NCI-H2196 treated with DMSO at 0.1 percent for 48 hours (cell line): ENCODE results near the gene KRTAP10-12.
"Not testable (repeated sequence)": the region's sequence is repeated elsewhere in the genome, so short reads cannot be mapped to it uniquely, and the experiment has no call there.

ENCODE experiments used
- DNase-seq: peaks from one replicate; lab custom pipeline; 2025; ENCODE audit not compliant: unreplicated experiment; lab: John Stamatoyannopoulos, UW

KRTAP10-12 gene

DNA sequence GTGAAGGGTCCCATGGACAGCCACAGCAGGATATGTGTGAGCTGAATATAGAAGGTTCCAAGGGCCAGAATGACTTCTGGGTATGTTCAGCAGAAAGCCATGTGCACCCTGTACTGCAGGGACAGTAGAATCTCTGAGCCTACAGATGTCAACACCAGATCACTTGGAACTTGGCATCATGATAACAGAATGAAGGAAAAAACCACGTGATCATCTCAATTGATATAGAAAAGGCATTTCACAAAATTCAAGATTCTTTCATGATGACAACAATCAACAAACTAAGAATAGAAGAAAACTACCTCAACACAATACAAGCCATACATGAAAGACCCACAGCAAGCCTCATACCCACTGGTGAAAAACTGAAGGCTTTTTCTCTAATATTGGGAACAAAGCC lies 29.4 kb upstream of the KRTAP10-12 start:
- no peak for DNase-seq

DNA sequence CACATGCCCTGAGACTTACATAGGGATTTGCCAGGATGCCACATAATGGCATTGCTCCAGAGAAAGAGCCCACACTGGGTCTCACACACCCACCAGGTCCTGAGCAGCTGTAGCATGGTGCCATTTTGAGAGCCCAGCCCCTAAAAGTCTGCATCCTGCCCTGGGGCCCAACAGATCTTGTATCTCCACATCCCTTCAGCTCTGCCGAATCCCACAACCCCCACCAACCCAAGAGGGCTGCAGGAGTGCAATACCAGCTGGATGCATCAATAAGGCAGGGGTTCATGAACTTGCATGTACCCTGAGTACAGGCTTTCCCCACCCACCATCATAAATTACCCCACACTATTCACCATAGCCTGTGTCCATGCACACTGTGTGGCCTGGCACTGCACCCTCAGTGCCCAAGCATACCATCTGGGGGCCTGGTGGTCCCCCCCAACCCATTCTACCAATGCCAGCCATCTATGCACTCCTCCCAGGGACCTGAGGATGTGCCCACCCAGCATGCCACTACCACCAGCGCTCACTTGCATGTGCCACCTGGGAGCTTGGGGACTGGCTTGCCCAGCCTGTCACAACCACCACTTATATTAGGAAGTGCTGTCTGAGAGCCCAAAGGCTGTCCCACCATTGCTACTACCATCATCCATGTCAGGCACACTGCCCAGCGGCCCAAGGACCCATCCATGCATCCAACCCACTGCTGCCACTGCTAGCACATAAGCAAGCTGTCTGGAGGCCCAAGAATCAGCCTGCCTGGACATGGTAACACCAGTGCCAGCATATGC lies 26.1 kb upstream of the KRTAP10-12 start:
- no peak for DNase-seq

DNA sequence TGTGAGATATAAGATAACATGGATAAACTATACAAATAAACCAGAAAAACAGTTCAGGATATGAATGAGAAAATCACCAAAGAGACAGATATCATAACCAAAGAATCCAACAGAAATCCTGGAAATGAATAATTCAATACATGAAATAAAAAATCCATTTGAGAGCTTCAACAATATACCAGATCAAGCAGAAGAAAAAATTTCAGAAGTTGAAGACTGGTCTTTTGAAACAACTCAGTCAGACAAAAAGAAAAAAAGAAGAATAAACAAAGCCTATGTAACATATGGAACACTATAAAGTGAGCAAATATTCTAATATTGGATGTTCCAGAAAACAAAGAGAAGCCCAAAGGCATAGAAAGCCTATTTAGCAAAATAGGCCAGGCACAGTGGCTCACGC lies 25.1 kb upstream of the KRTAP10-12 start:
- no peak for DNase-seq

DNA sequence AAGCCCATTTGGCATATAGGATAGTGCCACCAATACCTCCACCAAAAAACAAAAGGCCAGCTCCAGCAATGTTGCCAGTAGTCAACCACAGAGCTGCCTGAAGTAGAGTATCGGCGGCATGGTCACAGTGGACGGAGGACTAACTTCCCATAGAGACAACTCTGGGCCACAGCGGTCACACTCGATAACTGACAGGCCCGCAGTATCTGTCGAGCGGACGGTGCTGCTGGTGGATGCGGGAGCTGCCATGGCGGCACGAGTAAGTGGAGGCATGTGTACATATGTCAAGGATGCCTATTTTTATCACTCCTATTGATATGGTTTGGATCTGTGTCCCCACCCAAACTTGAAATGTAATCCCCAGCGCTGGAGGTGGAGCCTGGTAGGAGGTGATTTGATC lies 19.1 kb upstream of the KRTAP10-12 start:
- no peak for DNase-seq

DNA sequence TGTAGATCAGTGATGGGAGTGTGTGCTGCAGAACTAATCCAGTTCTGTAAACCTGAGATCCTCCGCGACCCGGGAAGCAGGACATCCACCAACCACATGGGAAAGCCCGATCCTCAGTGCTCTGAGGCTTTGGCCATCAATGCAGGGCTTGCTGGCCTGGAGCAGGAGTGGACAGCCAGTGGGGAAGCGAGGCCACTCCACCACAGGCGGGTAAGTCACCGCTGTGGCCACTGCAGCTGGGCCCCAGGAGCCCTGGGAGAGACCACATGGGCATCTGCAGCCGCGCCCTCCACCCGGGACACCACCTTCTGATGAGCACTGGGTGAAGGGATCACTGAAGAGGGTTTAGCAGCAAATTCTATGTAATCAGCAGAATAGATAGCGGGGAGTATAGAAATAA lies 15.8 kb upstream of the KRTAP10-12 start:
- no peak for DNase-seq

DNA sequence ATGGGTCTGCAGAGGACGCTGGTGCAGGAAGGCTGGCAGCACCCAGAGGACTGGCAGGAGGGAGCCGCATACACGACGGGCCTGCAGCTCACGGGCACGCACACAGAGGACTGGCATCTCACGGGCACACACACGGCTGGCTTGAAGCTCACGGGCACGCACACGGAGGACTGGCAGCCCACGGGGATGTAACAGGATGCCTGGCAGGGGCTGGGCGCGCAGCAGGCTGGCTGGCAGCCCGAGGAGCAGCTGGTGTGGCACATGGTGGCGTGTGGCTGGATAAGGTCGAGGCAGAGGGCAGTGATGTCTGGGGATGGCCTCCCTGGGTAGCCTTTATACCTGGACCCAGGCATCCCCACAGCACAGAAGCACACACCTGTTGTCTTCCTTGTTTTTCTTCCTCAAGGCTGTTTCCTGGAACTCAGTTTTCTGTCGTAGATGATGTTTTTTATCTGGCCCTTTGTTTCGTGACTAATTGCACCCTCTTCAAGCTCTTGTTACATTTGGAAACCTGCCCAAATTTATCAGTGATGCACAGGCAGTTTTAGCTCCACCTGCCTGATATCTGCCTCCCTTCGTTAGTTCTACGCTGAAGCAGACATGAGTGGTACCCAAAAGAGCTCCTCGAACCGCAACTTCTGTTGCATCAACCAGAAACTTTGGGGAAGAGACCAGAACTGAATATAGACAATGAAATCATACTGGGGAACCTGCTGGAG lies 15.0 kb upstream of the KRTAP10-12 start, which contains the start of gene KRTAP12-1:
Gene KRTAP12-1, minus strand, starts transcription at position 303 of the 719 bp plus-strand sequence. Its CDS starts 40 bp downstream, at position 263.
- DNase-seq: peak; percentile 75

DNA sequence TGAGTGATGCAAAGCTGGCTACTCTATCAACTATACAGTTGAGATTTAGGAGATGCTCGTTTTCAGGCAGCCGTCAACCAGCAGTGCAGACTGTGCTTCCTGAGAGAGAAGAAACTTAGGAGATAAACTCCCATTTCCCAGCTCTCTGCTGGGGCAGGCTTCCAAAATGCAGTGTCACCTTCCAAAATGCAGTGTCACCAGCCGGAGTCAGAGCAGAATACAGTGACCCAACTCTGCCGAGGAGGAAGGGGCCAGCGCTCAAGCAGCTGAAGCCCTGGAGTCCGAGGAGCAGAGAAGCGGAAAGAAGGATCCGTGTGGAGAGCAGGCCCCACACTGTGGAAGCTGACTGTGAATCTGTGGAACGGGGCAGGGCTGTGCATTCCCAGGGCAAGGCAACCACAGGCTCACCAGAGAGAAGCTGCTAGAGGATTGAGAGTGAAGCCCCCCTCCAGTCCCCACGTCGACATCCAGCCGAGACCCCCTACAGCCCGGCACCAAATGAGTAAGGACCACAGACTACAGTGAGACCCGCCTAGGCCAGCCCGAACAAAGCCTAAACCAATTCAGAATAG lies 14.3 kb upstream of the KRTAP10-12 start:
- DNase-seq: no peak

DNA sequence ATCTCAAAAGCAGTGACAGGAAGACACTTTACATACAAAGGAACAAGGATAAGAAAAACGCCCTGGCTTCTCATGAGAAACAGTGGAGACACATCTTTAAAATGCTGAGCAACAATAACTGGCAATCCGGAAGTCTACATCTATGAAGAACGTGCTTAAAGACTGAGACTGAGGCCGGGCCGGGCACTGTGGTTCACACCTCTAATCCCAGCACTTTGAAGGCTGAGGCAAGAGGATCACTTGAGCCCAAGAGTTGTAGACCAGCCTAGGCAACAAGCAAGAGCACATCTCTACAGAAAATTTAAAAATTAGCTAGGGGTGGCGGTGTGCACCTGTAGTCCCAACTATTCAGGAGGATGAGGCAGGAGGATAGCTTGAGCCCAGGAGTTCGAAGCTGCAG lies 12.9 kb upstream of the KRTAP10-12 start:
- DNase-seq: no peak

DNA sequence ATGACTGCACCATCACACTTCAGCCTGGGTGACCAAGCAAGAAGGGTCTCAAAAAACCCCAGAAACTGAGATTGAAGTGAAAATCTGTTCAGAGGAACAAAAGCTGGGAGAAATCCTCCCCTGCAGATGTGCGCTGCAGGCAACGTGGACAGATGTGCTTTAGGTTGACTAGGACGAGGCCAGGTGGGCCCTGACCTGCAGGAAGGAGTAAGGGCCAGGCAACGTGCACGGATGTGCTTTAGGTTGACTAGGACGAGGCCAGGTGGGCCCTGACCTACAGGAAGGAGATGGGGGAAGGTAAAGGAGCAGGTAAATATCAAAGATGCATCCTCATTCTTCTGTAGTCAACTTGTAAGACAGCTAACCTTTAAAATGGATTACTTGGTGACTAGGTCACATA lies 12.5 kb upstream of the KRTAP10-12 start:
- no peak for DNase-seq

DNA sequence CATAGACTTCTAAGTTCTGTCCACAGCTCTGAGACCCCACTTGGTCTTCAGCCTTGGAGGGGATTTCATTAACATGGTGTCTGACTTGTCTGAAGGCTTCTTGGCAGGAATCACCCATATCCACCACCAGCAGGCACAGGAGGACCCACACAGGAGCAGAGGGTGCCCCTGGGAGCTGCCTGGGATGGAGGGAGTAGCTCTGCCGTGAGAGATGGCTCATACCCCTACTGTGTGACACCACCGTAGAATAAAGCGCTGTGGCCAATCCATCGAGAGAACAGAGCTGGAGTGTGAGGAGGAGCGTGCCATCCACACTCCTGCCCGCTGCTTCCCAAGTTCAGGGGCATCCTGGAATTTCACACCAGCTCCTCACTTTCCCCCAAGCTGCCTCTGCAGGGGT lies 11.9 kb upstream of the KRTAP10-12 start:
- DNase-seq: not testable (repeated sequence)

DNA sequence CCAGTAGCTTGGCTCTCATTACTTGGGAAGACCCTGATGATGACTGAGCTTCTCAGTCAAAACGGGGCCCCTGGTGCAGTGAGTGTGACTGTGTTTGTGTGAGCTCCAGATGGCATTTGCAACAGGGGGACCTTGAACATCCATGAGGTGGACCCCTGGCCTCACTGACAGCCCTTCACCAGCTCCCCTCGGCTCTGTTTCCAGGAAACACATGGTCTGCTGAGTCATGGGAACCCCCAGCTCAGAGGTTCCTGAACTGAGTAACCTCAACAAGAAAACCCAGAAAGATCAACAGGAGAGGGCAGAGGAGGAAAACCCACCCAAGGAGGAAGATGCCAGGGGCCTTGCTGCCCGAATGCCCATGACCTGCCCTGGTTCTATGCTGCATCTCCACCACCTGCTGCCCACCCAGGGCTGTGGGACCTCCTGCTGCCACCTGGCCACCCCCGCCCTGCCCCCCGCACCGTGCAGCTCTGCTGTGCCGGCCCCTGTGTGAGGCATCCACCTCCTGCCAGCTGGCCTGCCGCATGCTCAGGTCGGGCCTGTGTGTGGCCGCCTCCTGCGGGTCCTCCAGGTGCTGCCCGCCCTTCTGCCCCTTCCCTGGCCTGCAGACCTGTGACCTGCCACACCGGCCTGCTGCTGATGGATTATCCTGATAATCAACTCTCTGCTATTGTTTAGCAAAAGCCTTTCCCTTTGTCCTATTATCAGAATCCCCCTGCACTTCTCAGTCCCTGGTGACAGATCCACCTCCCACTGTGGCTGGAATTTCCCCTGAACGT lies 10.8 kb upstream of the KRTAP10-12 start:
- no peak for DNase-seq

DNA sequence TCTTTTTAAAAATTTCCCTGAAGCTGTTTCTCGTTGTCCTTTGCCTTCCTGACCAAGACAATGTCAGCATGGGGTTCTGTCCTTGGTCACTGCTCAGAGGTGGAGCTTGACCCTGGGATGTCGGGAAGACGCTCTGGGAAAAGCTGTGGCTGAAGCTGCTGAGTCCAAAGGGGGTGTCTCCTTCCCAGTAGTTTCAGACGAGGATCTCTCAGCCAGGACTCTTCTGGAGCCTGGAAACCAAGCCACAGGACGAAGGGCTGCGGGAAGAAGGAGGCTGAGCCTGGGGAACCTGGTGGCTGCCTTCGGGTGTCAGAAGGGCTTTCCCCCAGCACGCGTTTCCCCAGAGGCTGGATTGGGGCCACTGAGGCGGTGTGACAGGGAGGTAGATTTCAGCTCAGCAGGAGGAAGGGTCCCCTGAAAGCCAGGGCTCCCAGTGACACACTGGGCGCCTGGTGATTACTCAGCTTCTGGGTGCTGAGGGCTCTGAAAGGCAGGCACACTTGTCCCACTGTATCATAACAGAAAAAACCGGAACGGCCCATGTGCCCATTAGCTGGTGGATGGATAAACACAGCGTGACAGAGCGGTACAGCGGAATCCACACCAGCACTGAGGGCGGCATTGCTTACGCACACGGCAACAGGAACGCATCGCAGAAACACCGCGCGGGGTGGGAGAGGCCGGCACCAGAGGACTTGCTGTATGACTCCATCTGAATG lies 10.0 kb upstream of the KRTAP10-12 start:
- DNase-seq: no peak

DNA sequence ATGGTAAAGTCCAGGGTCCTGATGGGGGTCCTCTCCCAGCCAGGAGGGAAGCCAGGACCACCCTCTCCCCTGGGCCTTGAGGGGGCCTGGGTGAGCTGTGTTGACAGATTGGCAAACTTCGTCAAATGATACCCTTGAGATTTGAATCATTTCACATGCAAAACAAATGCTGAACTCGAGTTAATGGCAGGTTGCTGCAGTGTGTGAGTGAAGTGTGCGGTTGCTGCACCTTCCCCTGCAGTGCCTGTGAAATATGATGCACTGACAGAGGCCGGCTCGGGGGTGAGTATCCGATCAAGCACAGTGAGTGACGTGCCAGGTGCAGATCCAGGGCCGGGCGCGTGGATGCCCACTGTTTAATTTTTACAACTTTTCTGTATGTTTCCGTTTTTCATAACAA lies 9.3 kb upstream of the KRTAP10-12 start:
- DNase-seq: no peak

DNA sequence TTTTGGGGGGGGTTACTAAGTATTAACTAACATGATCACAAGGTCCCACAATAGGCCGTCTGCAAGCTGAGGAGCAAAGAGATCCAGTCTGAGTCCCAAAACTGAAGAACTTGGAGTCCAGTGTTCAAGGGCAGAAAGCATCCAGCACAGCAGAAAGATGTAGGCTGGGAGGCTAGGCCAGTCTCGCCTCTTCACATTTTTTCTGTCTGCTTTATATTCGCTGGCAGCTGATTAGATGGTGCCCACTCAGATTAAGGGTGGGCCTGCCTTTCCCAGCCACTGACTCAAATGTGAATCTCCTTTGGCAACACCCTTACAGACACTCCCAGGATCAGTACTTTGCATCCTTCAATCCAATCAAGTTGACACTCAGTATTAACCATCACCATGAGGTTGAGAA lies 7.2 kb upstream of the KRTAP10-12 start:
- not testable (repeated sequence) for DNase-seq

DNA sequence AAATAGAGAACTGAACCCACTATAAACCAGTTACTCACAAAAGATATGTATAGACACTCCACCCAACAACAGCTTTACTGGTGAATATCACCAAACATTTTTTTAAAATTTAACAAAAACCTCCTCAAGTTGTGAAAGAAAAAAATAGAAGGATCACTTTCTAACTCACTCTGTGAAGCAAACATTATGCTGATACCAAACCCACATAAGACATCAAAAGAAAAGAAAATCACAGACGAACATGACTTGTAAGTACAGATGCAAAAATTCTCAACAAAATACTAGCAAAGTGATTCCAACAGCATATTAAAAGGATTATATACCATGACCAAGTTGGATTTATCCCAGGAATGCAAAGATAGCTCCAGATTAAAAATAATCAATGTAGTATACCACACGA lies 5.3 kb upstream of the KRTAP10-12 start:
- DNase-seq: no peak

DNA sequence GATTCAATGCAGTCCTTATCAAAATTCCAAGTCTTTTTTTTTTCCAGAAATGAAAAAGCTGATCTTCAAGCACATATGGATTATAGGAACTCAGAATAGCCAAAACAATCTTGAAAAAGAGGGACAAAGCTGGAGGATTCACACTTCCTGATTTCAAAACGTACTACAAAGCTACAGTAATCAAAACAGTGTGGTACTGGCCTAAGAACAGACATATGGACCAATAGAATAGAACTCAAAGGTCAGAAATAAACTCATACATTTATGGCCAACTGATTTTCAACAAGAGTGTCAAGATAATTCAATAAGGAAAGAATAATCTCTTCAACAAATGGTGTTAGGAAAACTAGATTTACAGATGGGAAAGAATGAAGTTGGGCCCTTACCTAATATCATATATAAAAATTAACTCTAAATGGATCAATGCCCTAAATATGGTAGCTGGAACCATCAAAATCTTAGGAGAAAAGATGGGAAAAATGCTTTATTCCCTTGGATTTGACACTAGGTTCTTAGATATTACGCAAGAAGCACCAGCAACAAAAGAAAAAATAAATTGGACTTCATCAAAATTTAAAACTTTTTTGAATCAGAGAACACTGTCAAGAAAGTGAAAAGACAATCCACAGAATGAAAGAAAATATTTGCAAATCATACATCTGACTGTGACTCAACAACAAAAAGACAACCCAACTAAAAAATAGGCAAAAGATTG lies 4.0 kb upstream of the KRTAP10-12 start:
- no peak for DNase-seq

DNA sequence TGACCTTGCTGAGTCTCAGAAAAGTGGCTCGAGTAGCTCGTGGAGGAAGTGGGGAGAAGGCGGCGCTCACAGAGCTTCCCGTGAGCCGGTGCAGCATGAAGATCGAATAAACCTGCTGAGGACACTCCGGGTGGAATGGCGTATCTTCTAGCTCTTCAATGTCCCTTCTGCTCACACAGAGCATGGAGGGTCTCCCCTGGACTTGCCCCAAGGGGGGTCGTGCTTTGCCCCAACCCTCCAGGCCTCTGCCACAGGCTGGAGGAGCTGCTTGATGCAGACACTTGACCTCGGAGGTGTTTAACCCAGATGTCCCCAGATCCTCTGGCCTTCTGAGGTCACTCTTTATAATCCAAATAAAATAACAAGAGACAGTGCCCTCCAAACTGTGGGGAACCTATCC lies 2.2 kb upstream of the KRTAP10-12 start:
- no peak for DNase-seq

DNA sequence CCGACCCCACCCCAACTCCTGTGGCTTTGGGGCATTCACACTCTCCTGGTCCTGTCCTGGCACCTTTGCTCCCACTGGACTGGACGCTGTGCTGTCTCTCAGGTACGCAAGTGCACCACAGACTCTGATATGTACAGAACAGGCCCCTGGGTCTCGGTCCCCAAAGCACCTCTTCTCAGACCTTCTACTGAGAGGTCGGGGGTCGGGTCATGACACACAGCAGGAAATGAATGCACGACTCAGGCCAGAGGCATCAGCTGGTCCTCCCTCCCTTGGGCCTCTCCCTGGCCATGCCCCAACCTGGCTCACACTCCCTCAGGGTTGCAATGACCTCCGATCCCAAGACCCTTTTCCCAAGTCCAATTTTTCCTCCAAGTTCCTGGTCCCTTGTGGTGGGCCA lies 1.8 kb upstream of the KRTAP10-12 start:
- no peak for DNase-seq

DNA sequence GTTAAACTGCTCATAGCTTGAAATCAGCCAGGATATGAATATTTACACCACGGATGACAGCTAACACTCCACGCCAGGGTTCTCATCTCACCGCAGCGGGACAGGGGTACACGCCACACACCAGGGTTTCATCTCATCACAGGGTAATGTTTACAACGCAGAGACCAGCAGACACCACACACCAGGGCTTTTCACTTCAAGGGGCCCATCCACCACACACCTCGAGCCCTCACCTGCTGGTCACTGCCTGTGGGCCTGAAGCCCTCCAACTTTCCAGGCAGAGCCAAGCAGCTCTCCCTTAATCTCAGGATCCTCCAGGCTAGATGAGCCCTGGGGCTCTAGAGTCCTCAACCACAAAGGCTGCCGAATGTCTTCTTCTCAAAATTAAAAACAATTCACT lies 1.3 kb upstream of the KRTAP10-12 start:
- no peak for DNase-seq

DNA sequence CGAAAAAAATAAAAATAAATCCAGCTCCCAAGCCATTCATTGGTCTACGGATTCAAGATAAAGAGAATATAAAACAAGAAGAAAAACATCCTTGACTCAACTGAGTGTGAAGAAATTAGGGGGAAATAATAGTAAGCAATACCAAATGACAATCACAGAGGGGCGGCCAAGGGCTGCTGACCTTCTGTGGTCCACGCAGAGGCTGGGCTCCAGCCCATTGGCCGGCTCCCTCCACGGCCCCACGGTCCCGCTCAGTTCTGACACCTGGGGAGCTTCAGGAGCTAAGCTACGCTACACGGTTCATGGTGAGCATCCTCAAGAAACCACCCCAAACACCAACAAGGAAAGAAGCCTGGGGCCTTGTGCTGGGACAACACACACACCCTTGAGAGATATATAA lies 400 bp upstream of the KRTAP10-12 start:
- DNase-seq: no peak
